ENCODE measurements around the gene ENTPD8.
"Not testable (repeated sequence)": the region's sequence is repeated elsewhere in the genome, so short reads cannot be mapped to it uniquely, and the experiment has no call there.

Gene ENTPD8

GRCh38 chr9:137415451-137415850, 25.7 kb downstream of the ENTPD8 start:
- no peak for DNase-seq

- no peak for DNase-seq
Observed at GRCh38 chr9:137412431-137412830, 28.7 kb downstream of the ENTPD8 start.

DNA sequence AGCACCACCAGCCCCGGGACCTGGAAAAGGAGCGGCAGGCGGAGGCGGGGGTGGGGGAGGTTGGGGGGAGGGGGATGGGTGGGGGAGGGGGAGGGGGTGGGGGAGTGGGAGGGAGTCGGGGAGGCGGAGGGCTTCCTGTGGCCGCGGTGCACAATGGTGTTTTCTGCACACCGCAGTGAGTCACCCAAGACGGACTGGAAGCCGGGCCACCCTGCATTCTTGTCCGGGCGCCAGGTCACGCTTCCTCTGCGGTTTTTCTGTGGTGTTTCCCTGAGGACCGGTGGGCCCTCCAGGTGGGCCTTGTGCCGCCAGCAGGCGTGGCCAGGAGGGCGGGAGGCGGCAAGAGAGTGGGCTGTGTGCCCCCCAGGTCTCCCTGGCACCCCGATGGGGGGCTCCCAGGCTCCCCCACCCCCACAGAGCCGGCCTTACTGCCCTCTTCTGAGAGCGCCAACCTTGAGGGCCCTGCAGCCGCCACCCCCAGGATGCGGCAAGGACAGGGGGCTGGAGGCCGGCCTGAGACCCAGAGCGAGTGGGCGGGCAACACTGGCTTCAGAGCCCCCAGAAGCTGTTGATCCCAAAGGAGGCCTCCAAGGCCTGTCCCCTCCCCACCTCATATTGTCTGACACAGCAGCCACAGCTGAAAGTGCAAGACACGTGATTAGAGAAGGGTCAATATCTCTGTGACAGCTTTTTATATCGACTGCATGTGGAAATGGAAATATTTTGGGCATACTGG, 29.3 kb downstream of the ENTPD8 start:
- peak in 1 of 58 donors; percentile 37 for DNase-seq

DNA sequence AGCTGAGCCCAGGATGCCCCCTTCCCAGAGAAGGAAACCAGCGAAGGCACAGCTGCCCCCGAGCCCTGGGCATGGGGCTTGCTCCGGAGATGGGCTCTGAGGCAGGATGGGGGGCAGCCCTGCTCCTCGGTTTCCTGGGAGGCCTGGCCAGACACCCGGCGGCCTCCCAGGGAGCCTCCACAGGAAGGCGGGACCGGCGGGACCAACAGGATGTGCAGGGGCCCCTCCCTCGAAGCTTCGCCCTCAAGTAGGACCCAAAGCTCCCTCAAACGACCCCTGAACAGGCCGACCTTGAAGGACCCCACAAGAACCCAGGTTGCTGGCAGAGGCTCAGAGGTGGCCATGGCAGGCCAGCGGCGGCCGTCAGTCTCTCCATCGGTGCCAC, 29.9 kb downstream of the ENTPD8 start:
- DNase-seq, result no peak

GRCh38 chr9:137410891-137411249, 30.3 kb downstream of the ENTPD8 start:
- DNase-seq, result no peak

GRCh38 chr9:137410236-137410890, 30.8 kb downstream of the ENTPD8 start:
- not testable (repeated sequence) for DNase-seq

- DNase-seq, result peak in 6 of 58 donors; percentile 4 to 55 (median 26)
Observed at GRCh38 chr9:137409515-137409914, 31.6 kb downstream of the ENTPD8 start.

- DNase-seq, result no peak
Observed at GRCh38 chr9:137408651-137409405, 32.3 kb downstream of the ENTPD8 start.

- peak in 22 of 58 donors; percentile 12 to 45 (median 34) for DNase-seq
Observed at GRCh38 chr9:137407590-137408300, 33.4 kb downstream of the ENTPD8 start.

DNA sequence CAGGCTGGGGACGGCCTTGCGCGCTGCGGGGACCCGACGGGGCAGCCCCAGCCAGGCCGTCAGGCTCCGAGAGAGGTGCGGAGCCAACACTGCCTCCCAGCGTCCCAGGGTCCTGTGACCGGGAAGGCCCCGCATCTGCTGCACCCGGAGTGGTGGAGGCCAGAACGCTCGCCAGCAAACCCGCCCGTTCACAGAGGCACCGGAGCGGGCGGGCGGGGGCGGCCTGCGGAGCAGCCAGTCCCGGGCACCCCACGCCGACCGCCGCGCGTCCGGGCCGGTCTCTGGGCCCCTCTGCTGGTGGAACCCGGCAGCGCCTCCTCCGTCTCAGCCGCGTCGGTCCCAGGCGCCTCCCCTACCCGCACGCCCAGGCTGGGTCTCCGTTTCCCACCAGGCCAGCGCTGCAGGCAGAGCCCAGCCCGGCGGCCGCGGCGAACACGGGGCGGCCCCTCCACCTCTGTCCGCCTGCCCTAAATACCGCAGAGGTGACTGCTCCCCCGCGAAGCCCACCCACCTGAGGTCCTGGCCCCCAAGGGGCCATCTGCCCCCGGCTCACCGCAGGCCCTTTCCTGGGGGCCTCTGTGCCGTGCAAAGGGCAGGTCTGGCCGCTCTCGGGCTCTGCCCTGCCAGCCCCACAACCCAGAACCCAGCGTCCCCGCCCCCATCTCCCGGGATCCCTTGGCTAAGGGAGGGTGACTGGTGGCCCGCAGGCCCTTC, 34.1 kb downstream of the ENTPD8 start:
- peak in 46 of 58 donors; percentile 13 to 74 (median 41) for DNase-seq

GRCh38 chr9:137406085-137406760, 34.9 kb downstream of the ENTPD8 start:
- DNase-seq, result no peak

GRCh38 chr9:137405677-137406081, 35.5 kb downstream of the ENTPD8 start:
- DNase-seq, result no peak

GRCh38 chr9:137404961-137405567, 36.1 kb downstream of the ENTPD8 start:
- DNase-seq, result no peak

DNA sequence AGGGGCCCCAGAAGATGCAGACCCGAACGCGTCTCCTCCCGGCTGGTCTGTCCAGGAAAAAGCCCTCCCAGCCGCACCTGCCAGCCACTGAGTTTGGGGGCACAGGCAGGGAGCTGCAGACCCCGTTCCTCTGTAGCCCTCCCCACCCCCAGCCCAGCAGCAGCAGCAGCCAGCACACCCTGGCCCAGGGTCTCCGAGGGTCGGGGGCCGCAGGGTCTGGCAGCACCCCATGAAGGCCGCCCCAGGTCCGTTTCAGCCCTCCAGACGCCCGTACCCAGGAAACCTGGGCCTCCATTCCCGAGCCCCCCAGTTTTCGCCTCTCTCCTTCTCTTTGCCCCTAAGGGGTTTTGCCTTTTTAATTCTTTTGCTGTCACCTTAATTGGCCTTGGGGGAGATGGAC, 37.9 kb downstream of the ENTPD8 start:
- no peak for DNase-seq

GRCh38 chr9:137402746-137403145, 38.4 kb downstream of the ENTPD8 start:
- DNase-seq, result no peak

GRCh38 chr9:137398561-137399468, 42.3 kb downstream of the ENTPD8 start:
- no peak for DNase-seq

DNA sequence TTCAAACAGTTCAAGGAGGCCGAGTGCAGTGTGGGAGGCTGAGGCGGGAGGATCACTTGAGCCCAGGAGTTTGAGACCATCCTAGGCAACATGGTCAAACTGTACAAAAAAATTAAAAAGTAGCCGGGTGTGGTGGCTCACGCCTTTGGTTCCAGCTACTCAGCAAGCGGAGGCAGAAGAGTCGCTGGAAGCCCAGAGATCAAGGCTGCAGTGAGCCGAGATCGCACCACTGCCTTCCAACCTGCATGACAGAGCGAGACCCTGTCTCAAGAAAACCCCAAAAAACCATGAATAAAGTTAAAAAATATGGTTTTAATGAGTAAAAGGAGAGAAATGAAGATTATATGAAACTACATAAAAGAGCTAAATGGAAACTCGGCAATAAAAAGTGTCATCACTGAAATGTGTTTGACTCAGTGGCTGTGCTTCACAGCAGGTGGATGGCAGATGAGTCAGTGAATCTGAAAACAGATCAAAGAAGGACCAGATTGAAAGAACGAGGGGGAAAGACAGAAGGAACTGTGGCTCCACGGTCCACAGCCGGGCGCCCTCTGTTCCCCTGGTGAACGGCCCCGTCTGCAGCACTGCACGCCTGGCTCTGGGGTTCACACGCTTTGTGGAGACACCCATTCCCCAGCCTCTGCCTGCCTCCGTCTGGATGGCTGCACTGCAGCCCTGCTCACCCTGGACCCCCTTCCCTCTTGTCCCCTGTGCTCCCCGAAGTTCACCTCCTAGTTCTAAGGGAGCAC, 43.3 kb downstream of the ENTPD8 start:
- DNase-seq, result no peak
